ENCODE results near the gene CABS1.

CABS1 gene

GRCh38 chr4:70300215-70300614 is 34.6 kb upstream of the CABS1 start:
- Histone ChIP-seq H3K27me3 (ENCODE audit: insufficient read depth, poor library complexity, severe bottlenecking) (no peaks in the 10 kb centered on the region), H3K27ac (replicated peaks) (no peak overlapping the region), H3K4me3 (replicated peaks; ENCODE audit: insufficient read depth, low read length) (no peak overlapping the region)
- TF ChIP-seq CTCF (IDR thresholded peaks at IDR 0.05; ENCODE audit: insufficient read depth, low read length): no peak
- TF ChIP-seq POLR2AphosphoS5 (IDR thresholded peaks at IDR 0.05; ENCODE audit: low read depth): no peak
- no peak for DNase-seq (ENCODE audit: low read depth in 1 of 2, low spot score in 1 of 2)

- H3K27me3 ChIP-seq (ENCODE audit: insufficient read depth, poor library complexity, severe bottlenecking): no peaks in the 10 kb centered on the region
- H3K4me3 ChIP-seq (replicated peaks; ENCODE audit: insufficient read depth, low read length): no peak overlapping the region
- H3K27ac ChIP-seq (replicated peaks): no peak overlapping the region
- no peak for DNase-seq (ENCODE audit: low read depth in 1 of 2, low spot score in 1 of 2)
- no peak for TF ChIP-seq REST (IDR thresholded peaks at IDR 0.05; ENCODE audit: insufficient replicate concordance, low read depth)
- no peak for TF ChIP-seq POLR2AphosphoS5 (IDR thresholded peaks at IDR 0.05; ENCODE audit: low read depth)
- TF ChIP-seq GABPA (IDR thresholded peaks at IDR 0.05; ENCODE audit: low read depth): no peak
- no peak for TF ChIP-seq CTCF (IDR thresholded peaks at IDR 0.05; ENCODE audit: insufficient read depth, low read length)
- no peak for TF ChIP-seq SPI1 (IDR thresholded peaks at IDR 0.05; ENCODE audit: borderline replicate concordance, low read depth)
Observed at GRCh38 chr4:70303090-70303489, 31.7 kb upstream of the CABS1 start.

DNA sequence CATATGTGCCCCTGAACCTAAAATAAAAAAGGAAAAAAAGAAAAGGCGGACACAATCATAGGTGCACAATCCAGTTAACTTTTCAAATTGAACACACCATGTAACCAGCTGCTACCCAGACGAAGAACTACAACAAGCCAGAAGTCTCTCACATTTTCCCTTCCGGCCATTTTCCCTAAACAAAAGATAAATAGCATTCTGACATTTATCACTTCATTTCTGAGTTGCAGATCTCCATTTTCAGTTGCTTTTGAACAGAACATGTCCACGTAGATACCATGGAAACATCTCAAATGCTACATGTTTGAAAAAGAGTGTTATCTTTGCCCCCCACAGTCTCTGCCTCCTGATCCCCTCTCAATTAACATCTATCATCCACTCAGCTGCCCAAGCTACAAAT is 29.2 kb upstream of the CABS1 start:
- TF ChIP-seq CTCF (IDR thresholded peaks at IDR 0.05; ENCODE audit: insufficient read depth, low read length): no peak
- no peak for TF ChIP-seq REST (IDR thresholded peaks at IDR 0.05; ENCODE audit: insufficient replicate concordance, low read depth)
- TF ChIP-seq SPI1 (IDR thresholded peaks at IDR 0.05; ENCODE audit: borderline replicate concordance, low read depth): no peak
- TF ChIP-seq GABPA (IDR thresholded peaks at IDR 0.05; ENCODE audit: low read depth): no peak
- no peak for TF ChIP-seq POLR2AphosphoS5 (IDR thresholded peaks at IDR 0.05; ENCODE audit: low read depth)
- Histone ChIP-seq H3K27ac (replicated peaks) (no peak overlapping the region), H3K27me3 (ENCODE audit: insufficient read depth, poor library complexity, severe bottlenecking) (no peaks in the 10 kb centered on the region), H3K4me3 (replicated peaks; ENCODE audit: insufficient read depth, low read length) (no peak overlapping the region)
- DNase-seq (ENCODE audit: low read depth in 1 of 2, low spot score in 1 of 2): no peak

GRCh38 chr4:70306076-70306475 is 28.7 kb upstream of the CABS1 start:
- DNase-seq (ENCODE audit: low read depth in 1 of 2, low spot score in 1 of 2): no peak
- no peak overlapping the region for H3K4me3 ChIP-seq (replicated peaks; ENCODE audit: insufficient read depth, low read length)
- no peak overlapping the region for H3K27ac ChIP-seq (replicated peaks)
- TF ChIP-seq REST (IDR thresholded peaks at IDR 0.05; ENCODE audit: insufficient replicate concordance, low read depth): no peak
- no peak for TF ChIP-seq SPI1 (IDR thresholded peaks at IDR 0.05; ENCODE audit: borderline replicate concordance, low read depth)
- H3K27me3 ChIP-seq (ENCODE audit: insufficient read depth, poor library complexity, severe bottlenecking): no peaks in the 10 kb centered on the region
